Esophagus mucosa (tissue), 1 donor: ENCODE data around the gene BTG4. TPM values are rescaled to one million over a fixed set of nuclear protein-coding genes. Genes with fewer than 3 reads are reported as not detected.

Source experiments
- ATAC-seq: fragments of 200-7000 bp; cut with Tn5 transposase; one replicate; pipeline ENCODE4 v1.9.1; 2020
- total RNA-seq: library from RNA; stranded (reverse); gene quantifications from one replicate; pipeline ENCODE4 v1.2.4, GENCODE V29; 2023
- donor health status: DM: yes; HTN: yes; CAD: no.

Gene BTG4
- total RNA-seq, 1 donor from 2014 or later: not detected

DNA sequence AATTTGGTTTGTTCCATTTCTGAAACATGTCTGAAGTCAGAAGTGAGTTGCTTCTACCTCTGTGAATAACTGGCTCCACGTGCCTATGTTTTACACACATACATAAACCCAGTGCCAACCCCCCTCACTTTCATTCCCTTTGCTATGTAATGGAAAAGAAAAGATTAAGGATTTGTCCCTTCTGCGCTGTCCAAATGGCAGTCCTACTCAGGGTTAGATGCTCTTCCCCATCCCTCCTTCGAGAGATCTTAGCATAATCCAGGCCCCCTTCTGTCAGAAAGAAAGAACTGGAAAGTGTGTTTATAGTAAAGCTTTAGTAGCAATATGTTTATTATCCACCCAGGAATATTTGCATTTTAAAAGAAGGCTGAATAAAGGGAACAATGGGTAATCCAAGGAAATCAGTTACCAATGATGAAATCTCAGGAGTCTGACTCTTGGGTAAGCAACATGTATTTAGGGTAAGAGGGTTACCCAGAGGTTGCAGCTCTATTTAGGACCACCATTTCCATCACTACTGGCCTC is 25.2 kb upstream of the BTG4 start:
- no peak for ATAC-seq

DNA sequence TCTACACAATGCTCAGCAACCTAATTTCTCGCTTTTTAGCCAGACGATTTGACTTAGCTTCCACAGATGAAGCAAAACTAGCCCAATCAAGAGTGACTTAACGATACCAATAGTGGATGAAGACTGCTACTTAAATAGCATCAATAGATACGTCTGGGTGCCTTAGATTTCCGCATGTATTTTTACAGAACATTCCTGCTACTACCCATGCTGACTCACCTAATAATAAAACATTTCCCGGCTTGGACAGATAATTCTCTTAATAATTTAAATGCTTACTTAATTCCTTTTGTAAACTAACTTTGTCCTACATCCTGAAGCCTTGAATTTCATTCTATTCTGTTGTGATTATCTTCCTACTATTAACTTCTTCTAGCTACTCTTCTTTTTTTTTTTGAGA is 23.1 kb upstream of the BTG4 start:
- ATAC-seq: no peak

DNA sequence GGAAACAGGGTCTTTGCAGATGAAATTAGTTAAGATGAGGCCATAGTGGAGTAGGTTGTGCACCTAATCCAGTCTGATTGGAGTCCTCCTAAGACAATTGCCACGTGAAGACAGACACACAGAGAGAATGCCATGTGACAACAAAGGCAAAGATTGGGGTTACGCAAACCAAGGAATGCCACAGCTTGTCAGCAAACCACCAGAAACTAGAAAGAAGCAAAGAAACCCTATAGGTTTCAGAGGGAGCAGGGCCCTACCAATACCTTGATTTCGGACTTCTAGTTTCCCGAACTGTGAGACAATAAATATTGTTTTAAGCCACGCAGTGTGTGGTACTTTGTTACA is 20.2 kb upstream of the BTG4 start:
- no peak for ATAC-seq

DNA sequence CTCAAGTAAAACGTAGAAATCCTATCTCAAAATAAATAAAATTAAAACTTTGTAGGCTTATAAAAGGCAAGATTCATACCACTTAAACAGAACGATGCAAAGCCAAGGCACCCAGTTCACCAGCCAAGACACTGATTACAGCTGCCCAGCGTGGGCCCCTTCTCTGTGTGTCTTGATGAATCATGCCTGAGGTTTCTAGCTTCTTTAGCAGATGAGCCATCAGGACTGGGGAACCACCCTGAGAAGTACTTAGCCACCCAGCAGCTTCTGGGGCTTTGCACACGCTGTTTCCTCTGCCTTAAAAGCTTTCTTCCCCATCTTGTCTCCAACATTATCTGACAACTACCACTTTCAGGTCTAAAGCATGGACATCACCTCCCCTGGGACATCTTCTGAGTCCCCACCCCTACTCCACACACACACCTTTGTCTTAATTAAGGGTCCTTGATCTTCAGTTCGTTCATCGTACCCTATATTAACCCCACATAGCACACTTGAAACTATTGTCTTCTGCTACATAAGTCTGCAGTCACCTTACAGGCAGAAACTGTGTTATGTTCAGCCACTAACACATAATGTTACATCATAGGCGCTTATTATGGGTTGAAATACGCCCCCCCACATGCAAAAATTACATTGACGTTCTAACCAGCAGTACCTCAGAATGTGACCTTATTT is 19.6 kb upstream of the BTG4 start:
- ATAC-seq: peak; percentile 95

DNA sequence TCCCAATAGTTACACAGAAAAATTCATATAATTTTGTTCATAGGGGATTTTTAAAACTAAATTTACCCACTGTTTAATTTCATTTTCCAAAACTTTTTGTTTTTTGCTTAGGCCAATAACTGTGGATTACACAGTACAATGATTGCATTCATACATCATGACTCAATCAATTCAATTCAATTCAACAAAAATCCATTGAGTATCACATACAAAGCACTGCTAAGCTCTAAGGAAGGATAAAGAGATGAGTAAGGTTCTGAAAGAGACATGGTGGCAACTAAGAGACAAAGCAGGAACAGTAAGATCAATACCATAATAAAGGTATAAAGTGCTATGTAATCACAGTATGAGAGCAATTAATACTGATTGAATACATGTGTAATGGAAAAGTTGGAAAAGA is 18.9 kb upstream of the BTG4 start:
- ATAC-seq: peak; percentile 78

DNA sequence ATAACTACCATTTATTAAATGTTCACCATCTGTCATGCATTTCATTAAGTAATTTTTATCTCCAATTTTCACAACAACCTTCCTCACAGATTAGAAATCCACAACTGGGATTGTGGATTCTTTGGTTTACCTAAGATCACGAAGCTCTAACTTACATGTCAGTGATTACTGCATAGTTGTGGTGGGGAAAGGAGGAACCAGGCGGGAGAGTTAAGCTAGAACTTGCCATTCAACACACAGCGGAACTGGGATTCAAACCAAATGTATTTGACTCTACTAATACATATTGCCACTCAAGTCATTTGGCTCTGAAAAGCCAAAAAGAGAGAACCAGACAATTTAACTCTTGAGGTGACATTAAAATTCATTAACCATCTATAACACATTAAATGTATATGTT is 17.9 kb upstream of the BTG4 start:
- ATAC-seq: no peak

DNA sequence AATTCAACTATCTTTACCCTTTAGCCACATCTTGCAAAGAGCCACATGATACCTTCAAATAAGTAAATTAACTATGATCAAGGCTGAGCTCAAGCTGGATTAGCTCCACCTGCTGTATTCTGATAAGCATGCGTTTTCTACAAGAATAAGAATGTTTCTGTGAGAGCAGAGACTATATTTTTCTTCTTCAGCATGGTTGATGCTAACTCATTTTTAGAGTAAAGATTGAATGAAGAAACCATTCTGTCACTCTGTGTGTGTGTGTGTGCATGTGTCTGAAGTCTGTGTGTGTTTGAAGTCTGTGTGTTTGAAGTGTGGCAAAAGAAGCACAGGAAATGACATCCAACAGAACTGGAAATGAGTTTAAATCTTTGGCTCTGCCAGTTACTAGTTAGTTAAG is 16.4 kb upstream of the BTG4 start:
- ATAC-seq: no peak

DNA sequence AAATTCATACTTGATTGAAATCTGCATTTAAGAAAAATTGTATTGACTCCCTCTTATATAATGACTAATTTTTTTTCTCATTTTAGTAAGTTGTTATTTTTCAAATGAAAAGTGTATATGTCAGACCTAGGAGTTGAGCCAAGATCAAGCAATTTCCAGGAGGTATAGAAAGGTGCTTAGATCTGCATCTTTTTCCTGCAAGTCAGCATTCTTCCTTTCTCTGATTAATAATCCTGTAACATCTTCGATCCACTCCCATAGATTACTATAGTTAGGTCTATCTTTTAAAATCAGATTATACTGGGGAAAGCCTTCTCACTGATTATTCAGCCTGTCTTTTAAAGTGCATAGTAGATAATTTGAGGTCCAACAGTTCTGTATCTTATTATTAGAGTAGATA is 15.1 kb upstream of the BTG4 start:
- ATAC-seq: no peak

DNA sequence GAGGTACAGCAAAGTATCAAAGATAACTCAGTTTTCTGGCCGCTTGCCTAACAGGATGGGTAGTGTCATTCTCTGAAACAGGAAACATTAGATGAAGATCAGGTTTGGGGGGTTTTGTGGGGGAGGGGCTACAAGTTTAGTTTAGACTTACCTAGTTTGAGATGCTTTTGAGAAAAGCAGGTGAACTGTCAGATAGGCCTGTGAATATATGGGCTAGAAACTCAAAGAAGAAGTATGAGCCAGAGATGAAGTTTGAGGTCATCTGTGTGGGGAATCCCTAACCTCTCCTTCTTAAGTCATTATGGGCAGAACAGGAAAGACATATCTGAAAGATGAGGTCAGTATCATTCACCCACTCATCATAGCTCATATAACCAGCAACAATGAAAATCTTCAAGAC is 14.3 kb upstream of the BTG4 start:
- ATAC-seq: peak; percentile 77

DNA sequence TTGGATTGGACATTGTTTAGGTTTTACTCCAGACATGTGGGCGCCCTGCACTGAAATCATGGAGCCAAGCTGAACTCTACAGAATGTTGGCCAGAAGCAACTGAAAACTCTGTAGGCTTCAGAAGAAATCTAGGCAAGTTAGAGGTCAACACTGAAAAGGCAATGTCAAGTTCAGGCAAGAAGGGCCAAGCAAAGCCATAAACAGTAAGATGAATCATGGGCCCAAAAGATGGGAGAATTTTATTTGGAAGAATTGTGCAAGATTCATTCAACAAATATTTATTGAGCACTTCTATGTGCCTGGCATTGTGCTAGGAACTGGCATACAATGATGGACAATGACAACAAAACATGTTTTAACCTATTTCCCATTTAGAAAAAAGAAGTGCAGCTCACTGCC is 13.3 kb upstream of the BTG4 start:
- peak; percentile 15 for ATAC-seq

DNA sequence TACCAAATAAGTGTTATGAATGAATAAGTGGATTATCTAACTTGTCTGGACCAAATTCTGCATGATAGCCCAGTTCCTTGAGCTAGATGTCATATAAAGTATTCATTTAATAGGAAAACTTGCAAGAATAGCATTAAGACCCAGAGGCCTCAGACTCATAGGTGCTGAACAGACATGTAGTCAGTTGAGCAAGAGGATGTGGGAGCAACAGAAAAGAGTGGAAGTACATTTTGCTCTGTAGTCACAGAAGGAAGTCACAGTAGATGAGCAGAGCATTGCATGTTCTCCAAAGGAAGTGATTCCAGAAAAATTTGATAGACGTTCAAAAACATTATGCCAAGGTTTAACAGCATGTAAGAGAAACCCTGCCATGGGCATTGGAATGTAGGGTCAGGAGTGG is 11.9 kb upstream of the BTG4 start:
- peak; percentile 27 for ATAC-seq

DNA sequence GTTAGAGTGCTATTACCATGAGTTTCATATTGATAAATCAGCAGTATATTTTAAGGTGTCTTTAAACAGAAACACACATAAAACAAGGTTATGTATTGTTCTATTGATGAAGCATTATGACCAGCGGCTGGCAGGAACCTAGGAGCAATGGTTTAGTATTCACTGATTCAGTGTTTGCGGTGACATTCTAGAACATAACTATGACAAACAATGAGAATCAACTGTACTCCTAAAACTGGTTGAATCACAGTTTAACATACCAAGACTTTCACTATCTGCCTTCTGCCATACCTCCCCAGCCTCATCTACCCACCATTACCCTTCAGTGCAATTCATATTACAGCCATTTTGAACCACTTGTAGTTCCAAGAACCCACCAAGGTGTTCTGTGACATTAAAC is 11.2 kb upstream of the BTG4 start:
- ATAC-seq: no peak

DNA sequence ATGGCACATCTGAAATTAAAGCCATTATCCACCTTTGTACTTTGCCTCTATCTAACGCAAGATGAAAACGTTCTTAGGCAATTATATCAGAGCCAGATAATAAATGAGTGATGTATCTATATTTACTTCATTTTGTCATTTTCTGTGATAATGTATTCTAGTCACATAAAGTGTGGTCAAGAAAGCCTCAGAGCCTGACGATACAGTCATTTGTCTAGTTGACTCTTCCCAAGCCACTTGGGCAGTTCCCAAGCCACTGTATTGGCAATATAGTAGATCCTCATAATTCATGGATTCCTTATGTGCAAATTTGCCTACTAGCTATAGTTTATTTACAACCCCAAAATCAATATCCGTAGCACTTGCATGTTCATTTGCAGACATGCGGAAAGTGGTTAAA is 10.2 kb upstream of the BTG4 start:
- ATAC-seq: no peak

DNA sequence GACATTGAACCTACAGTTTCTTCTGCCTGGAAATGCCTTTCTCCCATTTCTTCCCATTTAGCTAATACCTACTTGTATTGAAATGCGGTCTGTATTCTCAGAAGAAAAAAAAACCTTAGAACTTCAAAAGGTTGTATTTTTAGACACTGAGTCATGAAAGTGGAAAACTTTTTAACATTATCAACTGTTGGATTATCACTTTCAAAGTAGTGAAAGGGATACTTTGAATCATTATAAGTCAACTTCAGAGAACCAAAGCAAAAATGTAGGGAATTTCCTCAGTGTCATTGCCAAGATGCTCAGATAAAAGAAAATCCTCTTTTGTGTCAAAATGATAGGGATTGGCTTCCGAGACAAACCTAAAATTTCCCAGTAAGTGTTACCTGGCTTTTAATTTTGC is 8.9 kb upstream of the BTG4 start:
- no peak for ATAC-seq

DNA sequence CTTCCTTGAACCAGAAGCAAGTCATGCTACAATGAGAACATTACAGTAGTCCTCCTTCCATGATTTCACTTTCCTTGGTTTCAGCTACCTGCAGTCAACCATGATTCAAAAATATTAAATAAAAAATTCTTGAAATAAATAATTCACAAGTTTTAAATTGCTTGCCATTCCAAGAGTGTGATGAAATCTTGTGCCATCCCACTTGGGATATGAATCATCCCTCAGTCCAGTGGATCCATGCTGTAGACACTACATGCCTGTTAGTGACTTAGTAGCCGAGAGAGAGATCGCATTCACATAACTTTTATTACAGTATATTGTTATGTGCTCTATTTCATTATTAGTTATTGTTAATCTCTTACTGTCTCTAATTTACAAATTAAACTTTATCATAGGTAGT is 8.4 kb upstream of the BTG4 start:
- no peak for ATAC-seq

DNA sequence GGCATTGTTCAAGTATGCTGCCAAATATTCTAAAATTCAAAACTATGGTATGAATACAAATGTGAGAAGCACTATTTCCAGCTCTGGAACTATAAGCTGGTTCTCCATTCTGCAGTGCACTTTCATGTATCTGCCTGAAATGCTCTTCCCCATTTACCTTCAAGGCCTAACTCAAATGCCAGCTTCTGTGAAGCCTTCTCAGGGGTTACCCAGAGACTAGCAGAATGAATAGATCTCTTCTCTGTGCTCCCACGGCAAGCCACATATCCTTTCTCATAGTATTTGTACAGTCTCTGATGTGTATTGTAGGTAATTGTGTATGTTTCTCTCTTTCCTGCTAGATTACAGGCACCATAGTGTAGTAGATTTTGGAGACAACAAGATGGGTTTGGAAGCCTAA is 6.5 kb upstream of the BTG4 start:
- ATAC-seq: no peak

DNA sequence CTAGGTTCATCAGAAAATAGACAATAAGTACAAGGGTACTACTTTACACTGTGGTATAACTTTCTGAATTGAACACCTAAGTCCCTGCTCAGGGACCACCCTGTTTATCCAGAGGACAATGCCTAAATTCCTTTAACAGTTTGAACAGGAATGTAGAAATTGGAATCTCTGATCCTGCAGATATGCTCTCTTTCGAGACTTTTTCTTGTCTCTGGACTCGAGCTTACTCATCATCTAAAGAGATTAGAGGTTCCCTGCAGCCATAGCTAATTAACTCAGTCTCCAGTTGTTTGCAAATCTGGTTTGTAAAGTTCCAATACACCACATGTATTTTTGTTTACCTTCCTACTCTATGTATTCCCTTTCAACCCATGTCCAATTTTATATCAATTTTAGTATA is 3.4 kb upstream of the BTG4 start:
- no peak for ATAC-seq

DNA sequence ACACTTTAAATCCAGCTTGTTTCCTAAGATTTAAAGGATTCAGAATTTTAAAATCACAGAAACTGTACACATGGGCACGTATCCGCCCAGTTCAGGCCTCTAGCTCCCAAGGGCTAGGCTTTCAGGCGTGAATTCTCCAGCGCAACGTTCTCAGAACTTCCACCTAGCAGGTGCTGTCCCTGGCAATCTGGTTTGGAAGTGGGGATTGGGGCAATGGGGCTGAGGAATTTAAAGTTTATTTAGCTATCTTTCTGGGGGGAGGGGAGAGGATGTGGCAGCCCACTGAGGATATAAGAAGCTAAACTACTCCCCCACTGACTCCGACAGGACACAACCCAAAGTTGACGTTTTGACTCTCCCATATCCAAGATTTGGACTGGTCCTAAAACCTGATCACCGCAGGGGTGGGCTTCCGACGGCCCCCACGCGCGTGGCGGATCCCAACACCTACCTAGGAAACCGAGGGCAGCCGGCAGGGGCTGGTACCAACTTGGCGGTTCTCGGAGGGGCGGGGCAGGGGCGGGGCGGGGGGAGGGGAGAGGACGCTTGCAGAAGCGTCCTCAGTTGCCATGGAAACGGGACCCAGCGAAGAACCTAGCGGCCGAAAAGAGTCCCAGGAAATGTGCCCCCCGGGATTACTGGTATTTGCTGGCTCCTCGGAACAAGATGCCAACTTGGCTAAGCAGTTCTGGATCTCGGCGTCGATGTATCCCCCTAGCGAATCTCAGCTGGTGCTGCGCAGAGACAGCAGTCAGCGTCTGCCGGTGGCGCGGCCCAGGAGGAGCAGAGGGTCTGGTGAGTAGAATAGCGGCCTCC is 2.2 kb upstream of the BTG4 start, which contains the start of gene HOATZ:
Gene HOATZ, plus strand, starts transcription at position 563 of the 816 bp plus-strand sequence. Its CDS starts 7 bp downstream, at position 570.
- no peak for ATAC-seq

DNA sequence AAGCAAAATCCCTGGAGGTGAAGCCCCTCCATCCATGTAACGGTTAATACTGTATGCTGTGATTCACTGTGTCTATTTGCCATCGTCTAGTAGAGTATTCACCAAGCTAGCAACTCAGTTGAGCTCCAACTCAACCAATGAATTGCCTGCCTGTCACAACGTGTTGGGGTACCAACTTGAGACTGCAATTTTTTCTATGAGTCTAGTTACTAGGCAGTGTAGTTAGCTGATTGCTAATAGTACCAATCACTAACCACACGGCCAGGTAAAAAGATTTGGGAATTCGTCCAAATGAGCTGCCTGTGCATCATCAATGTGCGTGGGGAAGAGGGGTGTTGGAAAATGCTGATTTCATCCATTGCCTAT is 1.0 kb upstream of the BTG4 start:
- no peak for ATAC-seq

DNA sequence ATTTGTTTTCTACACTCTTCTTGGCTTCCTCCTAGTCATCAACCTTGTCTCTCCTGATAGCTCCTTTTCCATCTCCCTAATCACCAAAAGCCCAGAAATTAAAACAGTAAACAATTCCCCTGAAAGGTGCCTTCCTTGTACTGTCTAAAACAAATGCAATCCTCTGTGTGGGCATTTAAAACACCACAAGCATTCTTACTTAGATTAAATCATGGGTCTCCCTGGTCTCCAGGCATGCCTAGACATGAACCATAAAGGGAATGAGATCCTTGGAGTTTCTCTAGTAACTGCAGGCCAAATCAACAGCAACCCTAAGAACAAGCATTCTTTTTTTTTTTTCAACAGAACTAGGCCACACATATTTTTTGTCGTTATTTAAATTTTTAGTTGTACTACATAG is 1.9 kb downstream of the BTG4 start:
- ATAC-seq: no peak

DNA sequence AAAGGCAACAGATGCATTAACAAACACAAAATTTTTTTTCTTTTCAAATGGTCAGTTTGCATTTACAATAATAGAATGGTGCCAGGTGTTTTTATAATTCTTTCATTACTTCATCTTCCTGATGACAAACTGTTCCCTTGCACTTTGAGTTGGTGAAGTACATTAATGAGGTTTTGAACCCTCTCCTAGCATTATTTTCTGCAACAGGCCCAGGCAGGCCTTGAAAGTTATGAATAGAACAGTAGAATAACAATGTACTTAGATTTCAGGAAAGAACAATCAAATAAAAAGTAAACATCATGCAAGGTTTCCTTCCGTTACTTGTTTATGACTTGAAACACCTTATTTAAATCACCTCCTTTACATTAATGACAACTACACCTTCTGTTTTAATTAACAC is 9.6 kb downstream of the BTG4 start:
- ATAC-seq: no peak

DNA sequence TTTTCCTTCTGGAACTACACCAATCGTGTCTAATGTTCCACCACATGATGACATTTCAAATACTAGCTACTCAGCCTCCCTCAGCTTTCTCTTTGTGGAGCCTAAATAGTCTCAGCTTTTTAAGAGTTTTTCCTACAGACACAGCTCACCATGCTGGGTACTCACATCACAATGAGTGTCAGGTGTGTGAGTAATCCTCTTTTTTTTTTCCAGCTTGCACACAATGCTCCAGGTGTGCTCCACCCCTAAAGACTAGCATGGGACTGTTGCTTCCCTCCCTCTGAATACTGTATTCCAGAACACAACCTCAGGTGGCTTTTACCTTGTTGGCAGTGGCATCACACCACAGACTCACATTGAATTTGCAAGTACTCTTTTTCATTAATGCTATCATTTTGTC is 11.7 kb downstream of the BTG4 start:
- ATAC-seq: peak; percentile 69

DNA sequence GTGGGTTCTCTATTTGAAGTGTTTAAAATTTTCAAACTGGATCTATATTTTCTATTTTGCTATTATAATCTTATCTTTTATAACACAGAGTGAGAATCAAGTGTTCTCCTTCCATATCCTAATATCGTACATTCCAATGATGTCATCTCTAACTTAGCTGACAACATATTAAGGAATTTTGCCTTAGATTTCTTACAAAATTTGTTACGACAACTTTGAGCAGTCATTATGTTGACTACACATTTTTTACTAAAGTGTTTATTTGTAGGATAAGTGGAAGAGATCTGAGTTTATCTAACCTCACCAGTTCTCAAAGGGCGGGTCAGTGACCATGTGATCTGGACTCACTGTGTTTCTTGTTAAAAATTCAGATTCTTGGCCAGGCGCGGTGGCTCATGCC is 12.7 kb downstream of the BTG4 start:
- ATAC-seq: no peak

DNA sequence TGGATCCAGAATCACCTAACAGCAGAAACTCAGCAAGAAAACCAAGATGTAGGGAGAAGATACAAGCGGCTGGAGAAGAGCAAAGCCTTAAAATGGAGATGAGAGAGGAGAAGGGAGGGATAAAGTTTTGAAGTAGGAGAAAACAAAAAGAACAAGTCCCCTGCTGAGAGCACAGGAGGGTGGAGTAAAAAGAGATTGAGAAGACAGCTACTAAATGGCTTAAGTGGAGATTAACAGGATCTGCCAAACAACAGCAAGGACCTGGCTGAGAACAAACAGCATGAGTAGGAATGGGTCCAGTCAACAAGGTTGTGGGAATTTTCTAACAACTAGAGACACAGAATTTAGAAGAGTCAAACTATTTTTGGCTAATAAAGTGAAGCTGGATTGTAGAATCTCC is 18.1 kb downstream of the BTG4 start:
- no peak for ATAC-seq
